22Rv1 (cell line): ENCODE results near the gene RNF40.

Experiments
- H3K27ac ChIP-seq: fragments of 450-650 bp; 2 replicates; pipeline ENCODE4 v1.5.1; 2017
- CTCF ChIP-seq: fragments of 450-650 bp; IDR thresholded peaks from 2 replicates; pipeline ENCODE4 v1.5.1; 2017; ENCODE audit warnings: mild to moderate bottlenecking
- ZFX ChIP-seq: fragments of 450-650 bp; IDR thresholded peaks from 2 replicates; pipeline ENCODE4 v1.6.1; 2017; ENCODE audit warnings: antibody characterized with exemption, borderline replicate concordance

Gene RNF40

GRCh38 chr16:30780549-30780948 is 18.4 kb downstream of the RNF40 start:
- TF ChIP-seq ZFX: no peak
- TF ChIP-seq CTCF: no peak
- 0 out of 2 replicates have a peak overlapping the region, but pooled peaks have one; percentile 22 for H3K27ac ChIP-seq

- TF ChIP-seq CTCF: no peak
- TF ChIP-seq ZFX: no peak
- no peak overlapping the region for H3K27ac ChIP-seq
Observed at GRCh38 chr16:30782486-30783279, 20.6 kb downstream of the RNF40 start.

DNA sequence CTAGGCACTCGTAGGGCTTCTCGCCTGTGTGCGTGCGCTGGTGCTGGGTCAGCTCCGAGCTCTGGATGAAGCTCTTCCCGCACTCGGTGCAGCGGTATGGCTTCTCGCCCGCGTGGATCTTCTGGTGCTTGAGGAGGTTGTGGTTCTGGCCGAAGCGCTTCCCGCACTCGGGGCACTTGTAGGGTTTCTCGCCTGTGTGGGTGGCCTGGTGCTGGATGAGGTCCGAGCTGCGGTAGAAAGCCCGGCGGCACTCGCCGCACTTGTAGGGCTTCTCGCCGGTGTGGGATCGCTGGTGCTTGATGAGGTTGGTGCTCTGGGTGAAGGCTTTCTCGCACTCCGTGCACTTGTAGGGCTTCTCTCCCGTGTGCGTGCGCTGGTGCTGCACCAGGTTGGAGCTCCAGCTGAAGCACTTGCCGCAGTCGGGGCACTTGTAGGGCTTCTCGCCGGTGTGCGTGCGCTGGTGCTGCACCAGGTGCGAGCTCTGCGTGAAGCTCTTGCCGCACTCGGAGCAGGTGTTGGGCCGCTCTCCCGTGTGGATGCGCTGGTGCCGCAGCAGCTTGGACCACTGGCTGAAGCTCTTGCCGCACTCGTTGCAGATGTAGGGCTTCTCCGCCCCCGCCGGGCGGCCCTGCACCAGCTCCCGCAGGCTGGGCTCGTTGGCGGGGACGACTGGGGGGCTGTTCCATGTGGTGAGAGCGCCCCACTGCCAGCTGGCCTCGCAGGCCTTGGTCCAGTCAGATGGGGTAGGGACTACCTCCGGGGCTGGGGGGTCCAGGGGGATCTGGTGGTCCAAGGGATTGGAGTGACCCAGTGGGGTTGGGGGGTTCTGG is 21.4 kb downstream of the RNF40 start:
- H3K27ac ChIP-seq: no peak overlapping the region
- no peak for TF ChIP-seq ZFX
- TF ChIP-seq CTCF: no peak

DNA sequence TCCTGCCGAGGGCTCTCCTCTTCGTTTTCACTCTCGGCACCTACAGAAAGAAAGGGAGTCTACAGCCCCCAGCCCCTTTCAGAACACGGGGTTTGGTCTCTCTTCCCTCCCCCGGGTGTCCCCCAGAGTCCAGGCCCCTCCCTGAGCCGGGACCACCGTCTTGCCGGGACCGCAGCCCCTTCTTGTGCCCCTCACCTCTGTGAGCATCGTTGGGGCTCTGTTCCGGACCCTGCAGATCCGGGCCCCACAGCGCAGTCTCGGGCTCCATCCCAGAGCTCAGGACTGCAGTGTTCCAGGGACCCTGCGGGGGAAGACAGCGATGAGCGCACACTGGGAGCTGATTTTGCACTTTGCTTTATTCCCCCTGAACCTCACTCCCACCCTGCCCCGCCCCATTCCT is 22.1 kb downstream of the RNF40 start:
- no peak for TF ChIP-seq ZFX
- no peak for TF ChIP-seq CTCF
- no peak overlapping the region for H3K27ac ChIP-seq

DNA sequence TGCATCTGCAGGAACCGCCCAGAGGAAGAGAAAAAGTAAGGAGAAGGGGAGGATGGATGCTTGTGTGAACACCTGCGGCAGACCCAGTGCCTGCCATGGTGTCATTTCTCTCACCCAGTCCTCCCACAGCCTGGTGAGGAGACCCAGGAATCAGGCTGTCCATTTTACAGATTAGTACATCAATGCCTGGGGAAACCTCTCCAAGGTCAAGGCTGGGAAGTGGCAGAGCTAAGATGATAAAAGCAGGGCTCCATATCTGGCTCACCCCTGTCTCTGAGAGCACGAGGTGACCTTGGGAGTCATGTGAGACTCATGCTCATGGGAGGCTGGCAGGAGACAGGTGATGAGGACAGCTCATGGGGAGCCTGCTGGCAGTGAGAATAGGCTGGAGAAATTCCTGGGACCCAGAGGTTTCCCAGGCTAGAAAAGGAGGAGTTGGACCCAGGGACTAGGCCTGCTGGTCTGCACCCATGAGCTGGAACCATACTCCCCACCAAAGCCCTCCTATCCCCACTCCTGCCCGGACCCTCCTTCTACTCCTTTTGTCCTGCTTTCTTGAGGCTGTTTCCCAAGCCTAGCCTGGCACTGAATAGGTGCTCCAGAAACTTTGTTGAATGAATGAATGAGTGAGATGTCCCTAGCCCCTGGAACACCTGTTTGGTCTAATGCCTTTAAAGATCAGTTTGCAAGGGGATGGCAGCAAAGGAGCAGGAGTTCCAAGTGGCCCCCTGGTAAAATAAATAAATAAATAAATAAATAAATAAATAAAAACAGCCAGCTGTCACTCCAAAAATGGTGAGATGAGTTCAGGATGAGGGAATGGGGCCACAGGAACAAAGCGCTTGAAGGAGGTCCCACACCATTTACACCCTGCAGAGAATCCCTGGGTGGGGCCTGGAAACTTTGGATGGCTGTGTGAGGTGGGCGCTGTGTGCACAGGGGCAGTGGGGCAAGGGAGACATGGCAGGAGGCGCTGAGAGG is 23.3 kb downstream of the RNF40 start:
- no peak overlapping the region for H3K27ac ChIP-seq
- TF ChIP-seq ZFX (no peak), CTCF (no peak)

DNA sequence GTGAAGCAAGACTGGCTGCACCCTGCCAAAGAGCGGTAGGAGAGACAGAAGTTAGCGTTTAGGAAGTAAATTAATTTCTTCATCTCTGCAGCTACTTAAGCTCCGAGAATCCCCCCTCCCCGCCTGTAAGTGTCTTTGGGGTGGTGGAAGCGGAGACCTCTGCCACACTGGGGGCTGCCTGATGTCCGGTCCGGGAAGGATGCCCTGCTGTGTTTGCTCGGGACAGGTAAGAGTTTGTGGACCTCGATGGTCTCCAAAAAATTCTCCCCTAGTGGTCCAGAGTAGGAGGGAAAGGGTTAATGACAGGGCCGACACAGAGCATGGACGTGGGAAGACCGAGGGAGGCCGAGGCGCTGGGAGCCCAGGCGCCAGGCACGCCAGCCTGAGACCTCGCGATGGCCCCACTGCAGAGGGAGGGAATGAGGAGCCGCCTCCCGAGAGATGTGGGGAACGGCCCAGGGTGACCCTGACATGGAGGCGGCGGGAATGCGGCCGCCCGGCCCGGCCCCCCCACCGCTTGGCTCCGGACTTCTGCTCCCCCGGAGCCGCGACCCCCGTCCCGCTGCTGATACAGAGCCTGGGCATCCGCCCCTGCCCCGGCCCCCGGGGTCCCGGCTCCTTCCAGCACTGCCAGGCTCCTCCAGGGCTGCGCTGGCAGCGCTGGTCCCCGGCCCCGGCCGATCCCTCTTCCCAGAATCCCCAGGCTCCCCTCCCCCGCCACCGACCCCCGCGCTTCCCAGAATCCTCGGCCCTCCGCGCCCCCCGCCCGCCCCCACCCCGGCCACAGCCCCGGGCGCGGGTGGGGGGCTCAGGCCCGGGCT is 24.2 kb downstream of the RNF40 start:
- TF ChIP-seq ZFX: no peak
- TF ChIP-seq CTCF: no peak
- H3K27ac ChIP-seq: peak overlapping the region; percentile 50
